ENCODE data around the gene TTN.

The TTN gene

GRCh38 chr2:178480227-178481181, 326.7 kb downstream of the TTN start, which contains the start of gene PLEKHA3:
Gene PLEKHA3, plus strand, starts transcription at chr2:178480457. Its CDS starts 413 bp downstream, at chr2:178480870.
- DNase-seq = peak; percentile 81 to 84

GRCh38 chr2:178479758-178480226, 327.4 kb downstream of the TTN start:
- DNase-seq = peak in 1 of 2 donors; percentile 3

GRCh38 chr2:178479275-178479616, 328.0 kb downstream of the TTN start:
- DNase-seq = no peak

- DNase-seq = peak; percentile 87 to 88
Measured at GRCh38 chr2:178478439-178479274, 328.6 kb downstream of the TTN start, which contains the start of gene FKBP7. Gene FKBP7, minus strand, starts transcription at chr2:178478600. Its CDS starts 101 bp downstream, at chr2:178478499.

GRCh38 chr2:178478130-178478438, 329.1 kb downstream of the TTN start:
- no peak for DNase-seq

GRCh38 chr2:178477443-178478129, 329.6 kb downstream of the TTN start:
- no peak for DNase-seq

- no peak for DNase-seq
Measured at GRCh38 chr2:178476477-178476876, 330.7 kb downstream of the TTN start.
